ENCODE data around the gene NWD2.
"Not testable (repeated sequence)": the region's sequence is repeated elsewhere in the genome, so short reads cannot be mapped to it uniquely, and the experiment has no call there.

The NWD2 gene, protein sequence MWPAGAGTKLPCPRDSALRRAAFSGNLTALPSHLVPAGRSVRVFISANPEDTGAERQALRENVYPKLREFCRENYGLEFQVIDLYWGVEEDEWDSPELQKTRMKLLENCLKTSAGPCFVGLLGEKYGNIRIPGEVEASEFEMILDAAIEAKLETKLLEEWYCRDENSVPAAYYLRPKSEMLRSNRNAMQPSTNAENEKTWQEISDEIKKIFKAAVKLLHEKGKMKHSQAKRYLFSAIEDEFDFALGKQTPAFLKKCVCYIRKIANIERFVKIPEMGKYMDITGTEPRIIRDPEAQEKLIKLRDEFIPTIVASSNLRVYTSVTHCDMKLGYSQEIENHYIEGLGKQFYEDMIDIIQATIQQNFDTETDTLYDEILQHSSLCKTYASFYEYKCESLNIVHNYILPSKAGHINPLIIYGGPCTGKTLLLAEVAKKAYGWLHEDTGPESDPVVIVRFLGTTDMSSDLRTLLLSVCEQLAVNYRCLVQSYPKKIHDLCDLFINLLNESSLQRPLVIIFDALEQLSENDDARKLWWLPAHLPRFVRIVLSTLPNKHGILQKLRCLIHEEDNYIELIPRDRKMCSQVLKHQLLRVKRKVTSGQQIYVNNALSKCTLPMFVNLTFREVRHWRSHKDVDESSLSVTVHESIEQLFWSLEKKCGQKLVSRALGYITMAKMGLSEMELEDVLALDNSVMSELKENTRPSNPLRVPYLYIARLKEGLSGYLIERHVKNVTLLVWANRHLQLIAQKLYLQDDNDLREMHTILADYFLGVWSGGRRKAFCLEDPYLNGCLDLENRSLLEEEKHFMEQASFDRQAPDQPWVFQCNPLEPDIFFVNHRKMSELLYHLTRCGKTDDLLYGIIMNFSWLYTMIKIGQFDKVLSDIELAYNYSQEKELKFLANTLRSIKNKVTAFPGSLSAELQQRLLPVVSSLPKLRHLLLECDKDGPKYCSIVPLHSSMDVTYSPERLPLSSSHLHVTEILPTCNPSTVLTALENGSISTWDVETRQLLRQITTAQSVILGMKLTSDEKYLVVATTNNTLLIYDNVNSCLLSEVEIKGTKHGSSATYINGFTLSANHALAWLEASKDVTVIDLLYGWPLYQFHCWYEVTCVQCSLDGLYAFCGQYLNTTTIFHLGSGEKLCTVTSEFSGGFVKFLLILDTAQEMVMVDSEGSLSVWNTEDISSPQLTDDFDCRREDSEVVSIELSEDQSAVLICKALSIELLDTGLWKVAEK (N-terminal part only)

DNA sequence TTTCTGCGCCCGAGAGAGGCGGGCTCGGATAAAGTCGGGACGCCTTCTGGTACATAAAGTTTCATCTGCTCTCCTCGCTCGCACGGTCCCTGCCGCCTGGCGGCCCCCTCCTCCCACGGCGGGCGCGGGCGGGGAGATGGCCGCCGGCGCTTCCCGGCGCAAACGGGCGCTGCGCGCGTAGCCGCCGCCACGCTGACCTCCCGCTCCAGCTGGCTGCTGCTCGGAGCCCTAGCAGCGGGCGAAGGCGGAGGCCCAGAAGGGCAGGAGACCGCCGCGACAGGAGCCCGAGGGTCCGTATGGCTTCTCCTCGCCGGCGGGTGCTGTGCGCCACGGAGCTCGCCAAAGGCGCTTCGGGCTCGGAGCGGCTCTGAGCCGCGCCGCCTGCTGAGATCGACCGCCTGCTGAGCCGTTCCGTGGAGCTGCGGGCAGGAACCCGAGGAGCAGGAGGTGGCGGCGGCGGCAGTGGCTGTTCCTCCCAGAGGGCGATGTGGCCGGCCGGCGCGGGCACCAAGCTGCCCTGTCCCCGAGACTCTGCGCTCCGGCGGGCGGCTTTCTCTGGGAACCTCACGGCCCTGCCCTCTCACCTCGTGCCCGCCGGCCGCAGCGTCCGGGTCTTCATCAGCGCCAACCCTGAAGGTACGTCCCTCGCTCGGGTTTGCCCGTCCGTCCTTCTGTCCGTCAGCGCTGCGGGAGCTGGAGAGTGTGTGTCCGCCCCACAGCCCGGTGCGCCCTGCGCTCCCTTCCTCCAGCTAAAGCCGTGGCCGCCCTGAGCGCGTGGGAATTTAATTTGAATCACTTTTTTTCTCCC, at the start of gene NWD2:
Gene NWD2, plus strand, starts transcription at position 161 of the 808 bp plus-strand sequence. Its CDS starts 325 bp downstream, at position 486.
- CTCF ChIA-PET, result interaction anchor here (0.7 to 1.3 kb wide), 2 partner anchors 20 to 49 kb away, joined by 3 read pairs; no protein-coding TSS in a partner anchor
- TF ChIP-seq, protein P1, sequence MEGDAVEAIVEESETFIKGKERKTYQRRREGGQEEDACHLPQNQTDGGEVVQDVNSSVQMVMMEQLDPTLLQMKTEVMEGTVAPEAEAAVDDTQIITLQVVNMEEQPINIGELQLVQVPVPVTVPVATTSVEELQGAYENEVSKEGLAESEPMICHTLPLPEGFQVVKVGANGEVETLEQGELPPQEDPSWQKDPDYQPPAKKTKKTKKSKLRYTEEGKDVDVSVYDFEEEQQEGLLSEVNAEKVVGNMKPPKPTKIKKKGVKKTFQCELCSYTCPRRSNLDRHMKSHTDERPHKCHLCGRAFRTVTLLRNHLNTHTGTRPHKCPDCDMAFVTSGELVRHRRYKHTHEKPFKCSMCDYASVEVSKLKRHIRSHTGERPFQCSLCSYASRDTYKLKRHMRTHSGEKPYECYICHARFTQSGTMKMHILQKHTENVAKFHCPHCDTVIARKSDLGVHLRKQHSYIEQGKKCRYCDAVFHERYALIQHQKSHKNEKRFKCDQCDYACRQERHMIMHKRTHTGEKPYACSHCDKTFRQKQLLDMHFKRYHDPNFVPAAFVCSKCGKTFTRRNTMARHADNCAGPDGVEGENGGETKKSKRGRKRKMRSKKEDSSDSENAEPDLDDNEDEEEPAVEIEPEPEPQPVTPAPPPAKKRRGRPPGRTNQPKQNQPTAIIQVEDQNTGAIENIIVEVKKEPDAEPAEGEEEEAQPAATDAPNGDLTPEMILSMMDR (conservative IDR thresholded peaks at IDR 0.05; ENCODE audit: low read depth), result no peak
- H3K27ac ChIP-seq, result no peak within 1 kb of the TSS
- POLR2A ChIA-PET (ENCODE audit: low non-redundant PET), result no interaction called here
- no peak for DNase-seq (ENCODE audit: low spot score)

GRCh38 chr4:37197899-37198298, 46.6 kb upstream of the NWD2 start:
- CTCF ChIA-PET, result no interaction called here
- no peak for DNase-seq (ENCODE audit: low spot score)
- TF ChIP-seq, protein P1 (conservative IDR thresholded peaks at IDR 0.05; ENCODE audit: low read depth), result no peak
- no peak overlapping the region for H3K27ac ChIP-seq
- POLR2A ChIA-PET (ENCODE audit: low non-redundant PET), result no interaction called here

GRCh38 chr4:37204740-37205139, 39.8 kb upstream of the NWD2 start:
- DNase-seq (ENCODE audit: low spot score); H3K27ac ChIP-seq; CTCF ChIA-PET; POLR2A ChIA-PET (ENCODE audit: low non-redundant PET): not testable (repeated sequence)

DNA sequence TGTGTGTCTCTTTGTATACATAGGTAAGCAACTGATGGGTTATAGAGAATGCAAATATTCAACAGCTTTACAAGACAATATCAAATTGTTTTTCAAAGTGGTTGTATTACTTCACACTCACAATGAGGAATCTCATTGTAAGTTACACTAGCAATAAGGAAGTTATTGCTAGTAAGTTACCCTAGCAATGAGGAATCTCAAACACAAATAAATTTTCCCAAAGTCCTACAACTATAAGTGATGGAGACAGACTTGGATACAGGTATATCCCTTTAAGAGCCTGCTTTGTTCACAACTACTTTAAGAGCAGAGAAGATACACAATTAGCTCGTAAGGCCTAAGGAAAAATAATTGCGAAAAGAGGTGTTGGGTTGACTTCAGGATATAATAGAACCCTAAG, 28.3 kb upstream of the NWD2 start:
- no peak for DNase-seq (ENCODE audit: low spot score)
- H3K27ac ChIP-seq, result no peak overlapping the region
- ChIA-PET POLR2A (ENCODE audit: low non-redundant PET) (no interaction called here), CTCF (no interaction called here)
- TF ChIP-seq, protein P1 (conservative IDR thresholded peaks at IDR 0.05; ENCODE audit: low read depth), result no peak

DNA sequence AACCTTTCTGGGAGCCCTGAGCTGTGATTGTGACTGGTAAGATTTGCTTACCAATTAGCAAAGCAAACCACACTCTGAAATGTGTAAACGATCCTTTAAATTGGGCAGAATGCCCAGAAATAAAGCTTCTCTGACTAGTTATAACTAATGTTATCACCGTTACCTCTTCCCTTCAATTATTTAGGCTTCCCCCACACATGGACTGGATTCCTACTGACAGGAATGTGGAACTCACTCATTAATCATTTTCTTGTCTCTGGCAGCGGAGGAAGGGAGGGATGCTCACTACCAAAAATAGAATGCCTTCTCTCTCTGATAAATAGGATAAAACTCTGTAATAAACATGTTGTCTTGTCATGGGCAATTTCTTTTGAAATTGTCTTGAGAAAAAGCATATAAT, 25.3 kb upstream of the NWD2 start:
- ChIA-PET POLR2A (ENCODE audit: low non-redundant PET) (no interaction called here), CTCF (no interaction called here)
- H3K27ac ChIP-seq, result no peak overlapping the region
- no peak for DNase-seq (ENCODE audit: low spot score)
- TF ChIP-seq, protein P1 (conservative IDR thresholded peaks at IDR 0.05; ENCODE audit: low read depth), result no peak

DNA sequence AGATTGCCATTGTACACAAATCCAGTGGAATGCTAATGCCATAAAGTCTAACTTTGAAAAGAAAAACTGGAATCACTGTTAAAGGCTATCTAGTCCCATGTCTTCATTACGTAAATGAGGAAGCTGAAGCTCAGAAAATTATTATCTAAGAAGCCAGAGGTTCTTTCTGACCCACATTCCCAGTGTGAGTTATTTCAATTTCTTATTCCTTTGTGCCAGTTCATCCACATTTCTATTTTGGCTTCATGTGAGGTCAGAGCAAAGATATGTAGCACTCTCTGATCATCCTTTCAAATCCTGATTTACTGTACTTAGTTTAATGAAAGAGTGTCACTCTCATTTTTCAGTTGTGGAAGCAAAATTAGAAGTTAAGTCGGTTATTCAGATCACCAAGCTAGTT, 24.6 kb upstream of the NWD2 start:
- TF ChIP-seq, protein P1 (conservative IDR thresholded peaks at IDR 0.05; ENCODE audit: low read depth), result no peak
- no peak overlapping the region for H3K27ac ChIP-seq
- ChIA-PET POLR2A (ENCODE audit: low non-redundant PET) (no interaction called here), CTCF (no interaction called here)
- DNase-seq (ENCODE audit: low spot score), result no peak
